HG03378 (cell line): ENCODE measurements around the gene USP4.
A peak's percentile ranks its signal among the peaks of the same experiment; 100 is the strongest.
"Not testable (repeated sequence)": the region's sequence is repeated elsewhere in the genome, so short reads cannot be mapped to it uniquely, and the experiment has no call there.

Experiments used
- ATAC-seq: cut with Tn5 transposase; IDR thresholded peaks from one replicate; pipeline ENCODE4 v1.9.1; 2021; ENCODE audit warnings: mild to moderate bottlenecking, moderate library complexity; ENCODE audit not compliant: unreplicated experiment

Gene USP4

GRCh38 chr3:49351521-49352011 is 11.7 kb upstream of the USP4 start:
- ATAC-seq: no peak

- ATAC-seq: no peak
Observed at GRCh38 chr3:49349348-49350114, 9.7 kb upstream of the USP4 start.

GRCh38 chr3:49348361-49348760 is 8.5 kb upstream of the USP4 start:
- not testable (repeated sequence) for ATAC-seq

GRCh38 chr3:49346797-49347251 is 7.0 kb upstream of the USP4 start:
- ATAC-seq: no peak

- ATAC-seq: no peak
Observed at GRCh38 chr3:49343163-49343562, 3.3 kb upstream of the USP4 start.

GRCh38 chr3:49341996-49342395 is 2.1 kb upstream of the USP4 start:
- ATAC-seq: no peak

GRCh38 chr3:49339581-49339940 is 292 bp downstream of the USP4 start:
- ATAC-seq: peak; percentile 10

- no peak for ATAC-seq
Observed at GRCh38 chr3:49333916-49334633, 5.8 kb downstream of the USP4 start.

GRCh38 chr3:49333091-49333490 is 6.8 kb downstream of the USP4 start:
- no peak for ATAC-seq

- no peak for ATAC-seq
Observed at GRCh38 chr3:49329186-49329585, 10.7 kb downstream of the USP4 start.

GRCh38 chr3:49328350-49328749 is 11.5 kb downstream of the USP4 start:
- not testable (repeated sequence) for ATAC-seq

- no peak for ATAC-seq
Observed at GRCh38 chr3:49327485-49327884, 12.4 kb downstream of the USP4 start.

GRCh38 chr3:49324768-49325167 is 15.1 kb downstream of the USP4 start:
- ATAC-seq: no peak

GRCh38 chr3:49316696-49317457 is 23.0 kb downstream of the USP4 start:
- no peak for ATAC-seq

- no peak for ATAC-seq
Observed at GRCh38 chr3:49313896-49314688, 25.8 kb downstream of the USP4 start.

- no peak for ATAC-seq
Observed at GRCh38 chr3:49311283-49311682, 28.6 kb downstream of the USP4 start.

- no peak for ATAC-seq
Observed at GRCh38 chr3:49310677-49311076, 29.2 kb downstream of the USP4 start.

GRCh38 chr3:49305608-49306007 is 34.2 kb downstream of the USP4 start:
- no peak for ATAC-seq

- ATAC-seq: no peak
Observed at GRCh38 chr3:49302613-49303012, 37.2 kb downstream of the USP4 start.

GRCh38 chr3:49300595-49300994 is 39.3 kb downstream of the USP4 start:
- no peak for ATAC-seq

- no peak for ATAC-seq
Observed at GRCh38 chr3:49298511-49298910, 41.3 kb downstream of the USP4 start.
